ENCODE data around the gene PHF12. TPM values are rescaled to one million over a fixed set of nuclear protein-coding genes. Genes with fewer than 3 reads are reported as not detected.

The PHF12 gene
- total RNA-seq, 1 experiment from 2014 or later: 35.7 TPM

DNA sequence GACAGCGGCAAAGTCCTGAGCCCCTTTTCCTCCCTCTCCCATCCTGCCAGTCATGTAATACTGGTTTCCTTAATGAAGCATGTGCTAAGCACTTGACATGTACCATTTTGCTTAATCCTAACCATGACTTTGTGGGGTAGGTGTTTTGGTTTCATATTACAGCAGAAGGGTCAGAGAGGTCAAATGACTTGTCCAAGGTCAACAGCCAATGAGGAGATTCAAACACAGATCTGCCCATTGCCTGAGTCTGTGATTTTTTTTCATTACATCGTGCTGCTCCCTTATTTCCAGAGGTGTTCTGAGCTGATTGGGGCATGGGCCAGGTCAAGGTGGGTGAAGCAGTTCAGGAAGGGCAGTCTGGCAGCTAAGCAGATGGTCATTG lies 17.6 kb upstream of the PHF12 start:
- POLR2A ChIA-PET: no interaction called here
- no peak overlapping the region for H3K27ac ChIP-seq (ENCODE audit: low read depth, low read length)
- DNase-seq (ENCODE audit: low read depth, low spot score): no peak
- intact Hi-C loops (cut with micrococcal nuclease): no loop called here
- no peaks in the 10 kb centered on the region for H3K36me3 ChIP-seq (ENCODE audit: control insufficient read depth in 1 of 2, insufficient read depth in 2 of 2, low read length in 2 of 2)
- H3K27me3 ChIP-seq (ENCODE audit: insufficient read depth, low read length): no peaks in the 10 kb centered on the region
- CTCF ChIA-PET: interaction anchor here (0.6 to 3.0 kb wide), 2 partner anchors 143 to 147 kb away, joined by 3 to 25 read pairs; no protein-coding TSS in a partner anchor
- H3K9me3 ChIP-seq (ENCODE audit: control insufficient read depth in 1 of 2, insufficient read depth in 1 of 2, low read depth in 1 of 2, low read length in 2 of 2): no peaks in the 10 kb centered on the region
- peaks cover 3 to 14% of the 10 kb centered on the region in 2 experiments; a peak in 3 of 4 replicates for H3K4me1 ChIP-seq (ENCODE audit: control insufficient read depth in 1 of 2, insufficient read depth in 2 of 2, low read length in 2 of 2)
- RAD21 ChIA-PET (ENCODE audit: low non-redundant PET in 1 of 2, low total read pairs in 2 of 2, uncharacterized antibody in 2 of 2, unreplicated experiment in 2 of 2): no interaction called here
- BruUV-seq (replicated peaks): no TSS peak
- H2AFZ ChIP-seq (ENCODE audit: low read depth, low read length, poor library complexity, severe bottlenecking): no peak overlapping the region
- H4K20me1 ChIP-seq (ENCODE audit: insufficient read depth): no peaks in the 10 kb centered on the region
- no peaks in the 10 kb centered on the region for H3K79me2 ChIP-seq (ENCODE audit: insufficient read depth, low read length)
- no peak for ATAC-seq
- H3K9ac ChIP-seq (ENCODE audit: low read length): no peak overlapping the region
- no peak overlapping the region for H3K4me3 ChIP-seq (replicated peaks in 1 of 2; ENCODE audit: low read depth in 1 of 2, low read length in 2 of 2)
- TF ChIP-seq SP1 (IDR thresholded peaks at IDR 0.05; ENCODE audit: low read depth) (no peak), POLR2AphosphoS5 (IDR thresholded peaks at IDR 0.05; ENCODE audit: low read depth, low read length) (no peak), ELF1 (IDR thresholded peaks at IDR 0.05; ENCODE audit: borderline replicate concordance, low read depth) (no peak)
- TF ChIP-seq, protein P1, sequence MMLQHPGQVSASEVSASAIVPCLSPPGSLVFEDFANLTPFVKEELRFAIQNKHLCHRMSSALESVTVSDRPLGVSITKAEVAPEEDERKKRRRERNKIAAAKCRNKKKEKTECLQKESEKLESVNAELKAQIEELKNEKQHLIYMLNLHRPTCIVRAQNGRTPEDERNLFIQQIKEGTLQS (IDR thresholded peaks at IDR 0.05): no peak
- H3K9me2 ChIP-seq (ENCODE audit: insufficient read depth): no peaks in the 10 kb centered on the region
- no peak overlapping the region for H3K4me2 ChIP-seq (ENCODE audit: low read length)

DNA sequence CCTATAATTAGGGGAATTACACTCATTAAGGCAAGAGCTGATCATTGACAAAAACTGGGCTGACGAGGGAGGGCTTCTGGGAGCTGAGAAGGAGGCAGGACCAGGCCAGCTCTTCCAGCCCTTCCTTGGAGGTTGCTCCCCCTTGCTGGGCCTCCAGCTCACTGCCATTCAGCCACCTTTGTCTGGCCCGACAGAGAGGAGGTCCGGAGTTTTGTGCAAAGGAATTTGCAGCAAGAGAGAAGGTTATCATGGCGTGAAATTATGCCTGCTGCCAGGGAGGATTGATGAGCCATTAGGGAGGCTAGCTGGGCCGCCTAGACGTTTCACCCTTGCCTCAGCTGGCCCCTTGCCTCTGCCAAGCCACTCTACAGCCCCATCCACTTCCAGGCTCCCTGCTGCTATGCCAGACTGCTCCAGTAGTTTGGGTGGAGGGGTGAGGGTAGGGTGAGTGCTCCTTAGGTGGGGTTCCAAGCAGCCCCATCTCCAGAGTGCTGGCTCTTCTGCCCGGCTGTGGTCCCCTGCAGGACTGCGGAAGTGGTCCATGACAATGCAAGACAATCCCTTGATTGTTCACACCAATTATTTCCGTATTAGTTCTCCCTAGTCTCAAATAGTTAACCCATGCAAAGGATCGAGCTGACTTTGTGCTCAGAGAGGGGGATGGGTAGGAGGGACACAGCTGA lies 17.1 kb upstream of the PHF12 start:
- CTCF ChIA-PET: interaction anchor here (0.7 to 3.0 kb wide), 2 partner anchors 140 to 148 kb away, joined by 3 to 25 read pairs; no protein-coding TSS in a partner anchor
- POLR2A ChIA-PET: no interaction called here
- Histone ChIP-seq H3K79me2 (ENCODE audit: insufficient read depth, low read length) (no peaks in the 10 kb centered on the region), H3K9me3 (ENCODE audit: control insufficient read depth in 1 of 2, insufficient read depth in 1 of 2, low read depth in 1 of 2, low read length in 2 of 2) (no peaks in the 10 kb centered on the region), H4K20me1 (ENCODE audit: insufficient read depth) (no peaks in the 10 kb centered on the region), H3K4me2 (ENCODE audit: low read length) (no peak overlapping the region), H3K9ac (ENCODE audit: low read length) (no peak overlapping the region), H3K4me3 (replicated peaks in 1 of 2; ENCODE audit: low read depth in 1 of 2, low read length in 2 of 2) (no peak overlapping the region), H3K27me3 (ENCODE audit: insufficient read depth, low read length) (no peaks in the 10 kb centered on the region), H3K9me2 (ENCODE audit: insufficient read depth) (no peaks in the 10 kb centered on the region), H3K36me3 (ENCODE audit: control insufficient read depth in 1 of 2, insufficient read depth in 2 of 2, low read length in 2 of 2) (no peaks in the 10 kb centered on the region), H3K4me1 (ENCODE audit: control insufficient read depth in 1 of 2, insufficient read depth in 2 of 2, low read length in 2 of 2) (peaks cover 3 to 15% of the 10 kb centered on the region in 2 experiments; a peak in 3 of 4 replicates), H3K27ac (ENCODE audit: low read depth, low read length) (no peak overlapping the region), H2AFZ (ENCODE audit: low read depth, low read length, poor library complexity, severe bottlenecking) (no peak overlapping the region)
- DNase-seq (ENCODE audit: low read depth, low spot score) (no peak), ATAC-seq (no peak)
- RAD21 ChIA-PET (ENCODE audit: low non-redundant PET in 1 of 2, low total read pairs in 2 of 2, uncharacterized antibody in 2 of 2, unreplicated experiment in 2 of 2): no interaction called here
- TF ChIP-seq, protein P2, sequence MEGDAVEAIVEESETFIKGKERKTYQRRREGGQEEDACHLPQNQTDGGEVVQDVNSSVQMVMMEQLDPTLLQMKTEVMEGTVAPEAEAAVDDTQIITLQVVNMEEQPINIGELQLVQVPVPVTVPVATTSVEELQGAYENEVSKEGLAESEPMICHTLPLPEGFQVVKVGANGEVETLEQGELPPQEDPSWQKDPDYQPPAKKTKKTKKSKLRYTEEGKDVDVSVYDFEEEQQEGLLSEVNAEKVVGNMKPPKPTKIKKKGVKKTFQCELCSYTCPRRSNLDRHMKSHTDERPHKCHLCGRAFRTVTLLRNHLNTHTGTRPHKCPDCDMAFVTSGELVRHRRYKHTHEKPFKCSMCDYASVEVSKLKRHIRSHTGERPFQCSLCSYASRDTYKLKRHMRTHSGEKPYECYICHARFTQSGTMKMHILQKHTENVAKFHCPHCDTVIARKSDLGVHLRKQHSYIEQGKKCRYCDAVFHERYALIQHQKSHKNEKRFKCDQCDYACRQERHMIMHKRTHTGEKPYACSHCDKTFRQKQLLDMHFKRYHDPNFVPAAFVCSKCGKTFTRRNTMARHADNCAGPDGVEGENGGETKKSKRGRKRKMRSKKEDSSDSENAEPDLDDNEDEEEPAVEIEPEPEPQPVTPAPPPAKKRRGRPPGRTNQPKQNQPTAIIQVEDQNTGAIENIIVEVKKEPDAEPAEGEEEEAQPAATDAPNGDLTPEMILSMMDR (IDR thresholded peaks at IDR 0.05 in 2 of 3, conservative IDR thresholded peaks at IDR 0.05 in 1 of 3; ENCODE audit: borderline replicate concordance in 1 of 3, insufficient read depth in 1 of 3, low read depth in 2 of 3, low read length in 2 of 3): no peak
- no peak for TF ChIP-seq ZNF274 (IDR thresholded peaks at IDR 0.05; ENCODE audit: low read depth, low read length)
- no peak for TF ChIP-seq POLR2AphosphoS5 (IDR thresholded peaks at IDR 0.05; ENCODE audit: low read depth, low read length)
- TF ChIP-seq, protein P3, sequence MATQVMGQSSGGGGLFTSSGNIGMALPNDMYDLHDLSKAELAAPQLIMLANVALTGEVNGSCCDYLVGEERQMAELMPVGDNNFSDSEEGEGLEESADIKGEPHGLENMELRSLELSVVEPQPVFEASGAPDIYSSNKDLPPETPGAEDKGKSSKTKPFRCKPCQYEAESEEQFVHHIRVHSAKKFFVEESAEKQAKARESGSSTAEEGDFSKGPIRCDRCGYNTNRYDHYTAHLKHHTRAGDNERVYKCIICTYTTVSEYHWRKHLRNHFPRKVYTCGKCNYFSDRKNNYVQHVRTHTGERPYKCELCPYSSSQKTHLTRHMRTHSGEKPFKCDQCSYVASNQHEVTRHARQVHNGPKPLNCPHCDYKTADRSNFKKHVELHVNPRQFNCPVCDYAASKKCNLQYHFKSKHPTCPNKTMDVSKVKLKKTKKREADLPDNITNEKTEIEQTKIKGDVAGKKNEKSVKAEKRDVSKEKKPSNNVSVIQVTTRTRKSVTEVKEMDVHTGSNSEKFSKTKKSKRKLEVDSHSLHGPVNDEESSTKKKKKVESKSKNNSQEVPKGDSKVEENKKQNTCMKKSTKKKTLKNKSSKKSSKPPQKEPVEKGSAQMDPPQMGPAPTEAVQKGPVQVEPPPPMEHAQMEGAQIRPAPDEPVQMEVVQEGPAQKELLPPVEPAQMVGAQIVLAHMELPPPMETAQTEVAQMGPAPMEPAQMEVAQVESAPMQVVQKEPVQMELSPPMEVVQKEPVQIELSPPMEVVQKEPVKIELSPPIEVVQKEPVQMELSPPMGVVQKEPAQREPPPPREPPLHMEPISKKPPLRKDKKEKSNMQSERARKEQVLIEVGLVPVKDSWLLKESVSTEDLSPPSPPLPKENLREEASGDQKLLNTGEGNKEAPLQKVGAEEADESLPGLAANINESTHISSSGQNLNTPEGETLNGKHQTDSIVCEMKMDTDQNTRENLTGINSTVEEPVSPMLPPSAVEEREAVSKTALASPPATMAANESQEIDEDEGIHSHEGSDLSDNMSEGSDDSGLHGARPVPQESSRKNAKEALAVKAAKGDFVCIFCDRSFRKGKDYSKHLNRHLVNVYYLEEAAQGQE (IDR thresholded peaks at IDR 0.05; ENCODE audit: low read depth): no peak
- no peak for TF ChIP-seq EZH2 (IDR thresholded peaks at IDR 0.05)
- TF ChIP-seq CBX3 (IDR thresholded peaks at IDR 0.05; ENCODE audit: low read depth): no peak
- TF ChIP-seq, protein P4, sequence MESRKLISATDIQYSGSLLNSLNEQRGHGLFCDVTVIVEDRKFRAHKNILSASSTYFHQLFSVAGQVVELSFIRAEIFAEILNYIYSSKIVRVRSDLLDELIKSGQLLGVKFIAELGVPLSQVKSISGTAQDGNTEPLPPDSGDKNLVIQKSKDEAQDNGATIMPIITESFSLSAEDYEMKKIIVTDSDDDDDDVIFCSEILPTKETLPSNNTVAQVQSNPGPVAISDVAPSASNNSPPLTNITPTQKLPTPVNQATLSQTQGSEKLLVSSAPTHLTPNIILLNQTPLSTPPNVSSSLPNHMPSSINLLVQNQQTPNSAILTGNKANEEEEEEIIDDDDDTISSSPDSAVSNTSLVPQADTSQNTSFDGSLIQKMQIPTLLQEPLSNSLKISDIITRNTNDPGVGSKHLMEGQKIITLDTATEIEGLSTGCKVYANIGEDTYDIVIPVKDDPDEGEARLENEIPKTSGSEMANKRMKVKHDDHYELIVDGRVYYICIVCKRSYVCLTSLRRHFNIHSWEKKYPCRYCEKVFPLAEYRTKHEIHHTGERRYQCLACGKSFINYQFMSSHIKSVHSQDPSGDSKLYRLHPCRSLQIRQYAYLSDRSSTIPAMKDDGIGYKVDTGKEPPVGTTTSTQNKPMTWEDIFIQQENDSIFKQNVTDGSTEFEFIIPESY (IDR thresholded peaks at IDR 0.05; ENCODE audit: extremely low read depth, insufficient replicate concordance, low read length): no peak
- intact Hi-C loops (cut with micrococcal nuclease): no loop called here
- BruUV-seq (replicated peaks): no TSS peak
